ENCODE measurements around the gene HES4. TPM values are rescaled to one million over a fixed set of nuclear protein-coding genes. Genes with fewer than 3 reads are reported as not detected.
"Not testable (repeated sequence)": the region's sequence is repeated elsewhere in the genome, so short reads cannot be mapped to it uniquely, and the experiment has no call there.

HES4 gene
- total and polyA plus RNA-seq, 7 donors = 2.3 to 21.8 (median 12.3) TPM

- Histone ChIP-seq H3K36me3 (ENCODE audit: insufficient read depth in 1 of 2, low read depth in 1 of 2) (no peaks in the 10 kb centered on the region), H3K4me3 (peak overlapping the region; percentile 79), H3K9me3 (no peaks in the 10 kb centered on the region), H3K27ac (peak overlapping the region; percentile 80), H3K27me3 (ENCODE audit: insufficient read depth in 3 of 3, low read length in 2 of 3) (no peaks in the 10 kb centered on the region), H3K4me1 (peaks cover 11% of the 10 kb centered on the region)
- ATAC-seq = no peak
- 58 to 72% (median 70%) methylated on average over 20 of the region's 20 CpGs for WGBS, 3 donors
- TF ChIP-seq CTCF (IDR thresholded peaks at IDR 0.05) = peak; percentile 13
- DNase-seq = no peak
- intact Hi-C loops (cut with DNase I) = no loop called here
These were observed 15.1 kb upstream of the HES4 start for GRCh38 chr1:1014799-1015681.

- TF ChIP-seq CTCF (IDR thresholded peaks at IDR 0.05) = no peak
- peak overlapping the region; percentile 80 for H3K27ac ChIP-seq
- peak overlapping the region; percentile 79 for H3K4me3 ChIP-seq
- peaks cover 11% of the 10 kb centered on the region for H3K4me1 ChIP-seq
- no peaks in the 10 kb centered on the region for H3K9me3 ChIP-seq
- H3K27me3 ChIP-seq (ENCODE audit: insufficient read depth in 3 of 3, low read length in 2 of 3) = no peaks in the 10 kb centered on the region
- peak in 2 of 4 donors; percentile 5 to 15 for ATAC-seq
- 54 to 58% (median 54%) methylated on average over 40 to 41 of the region's 41 CpGs for WGBS, 3 donors
- intact Hi-C loops (cut with DNase I) = no loop called here
- peak; percentile 22 to 60 for DNase-seq
- H3K36me3 ChIP-seq (ENCODE audit: insufficient read depth in 1 of 2, low read depth in 1 of 2) = no peaks in the 10 kb centered on the region
These were observed 14.2 kb upstream of the HES4 start for GRCh38 chr1:1013922-1014648.

- WGBS, 3 donors = 2 to 7% (median 4%) methylated on average over 29 to 30 of the region's 30 CpGs
- Histone ChIP-seq H3K4me3 (peak within 1 kb of the TSS; percentile 79), H3K36me3 (ENCODE audit: insufficient read depth in 1 of 2, low read depth in 1 of 2) (no peaks in the 10 kb centered on the region), H3K27me3 (ENCODE audit: insufficient read depth in 3 of 3, low read length in 2 of 3) (no peaks in the 10 kb centered on the region), H3K4me1 (peaks cover 11% of the 10 kb centered on the region), H3K27ac (peak within 1 kb of the TSS; percentile 80), H3K9me3 (no peaks in the 10 kb centered on the region)
- peak; percentile 88 to 96 (median 93) for ATAC-seq
- peak; percentile 89 to 93 for DNase-seq
- intact Hi-C loops (cut with DNase I) = no loop called here
- no peak for TF ChIP-seq CTCF (IDR thresholded peaks at IDR 0.05)
These were observed 13.4 kb upstream of the HES4 start, which contains the start of gene ISG15 for GRCh38 chr1:1013105-1013921. Gene ISG15, plus strand, starts transcription at chr1:1013497. Its CDS starts 77 bp downstream, at chr1:1013574.

- Histone ChIP-seq H3K4me3 (peak overlapping the region; percentile 79), H3K27ac (peak overlapping the region; percentile 80), H3K4me1 (peaks cover 11% of the 10 kb centered on the region)
- DNase-seq = peak in 1 of 2 donors; percentile 26
- H3K36me3 ChIP-seq (ENCODE audit: insufficient read depth in 1 of 2, low read depth in 1 of 2); H3K27me3 ChIP-seq (ENCODE audit: insufficient read depth in 3 of 3, low read length in 2 of 3); H3K9me3 ChIP-seq; intact Hi-C loops (cut with DNase I): not testable (repeated sequence)
- peak in 2 of 4 donors; percentile 3 for ATAC-seq
- 49 to 60% (median 50%) methylated on average over 13 of the region's 13 CpGs for WGBS, 3 donors
These were observed 12.8 kb upstream of the HES4 start for GRCh38 chr1:1012736-1013104.

Measured in psoas muscle (tissue), 8 donors.